ENCODE measurements around the gene DNAH17. TPM values are rescaled to one million over a fixed set of nuclear protein-coding genes. Genes with fewer than 3 reads are reported as not detected.

The DNAH17 gene
- total RNA-seq, 2 donors from 2014 or later = 0.10 TPM; not detected in 1

DNA sequence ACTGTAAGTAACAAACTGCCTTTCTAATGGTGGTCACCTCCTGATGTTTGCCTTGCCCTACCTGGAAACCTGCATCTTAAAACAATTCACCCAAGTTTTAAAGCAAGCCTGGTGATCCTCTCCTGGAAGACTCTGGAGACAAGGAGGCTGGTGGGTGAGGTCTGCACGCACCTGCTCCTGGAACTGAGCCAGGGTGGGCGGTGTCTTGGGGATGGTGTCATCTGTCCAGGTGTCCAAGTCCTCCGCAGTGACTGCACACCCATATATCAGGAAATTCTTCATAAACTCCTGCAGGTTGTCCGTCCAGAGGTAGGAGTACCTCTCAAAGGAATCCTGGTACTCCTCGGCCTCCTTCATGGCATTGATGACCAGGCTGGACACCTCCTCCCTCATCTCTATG lies 44.9 kb downstream of the DNAH17 start:
- DNase-seq (ENCODE audit: low spot score) = peak; percentile 16
- intact Hi-C loops (cut with DNase I) = no loop called here

GRCh38 chr17:78530675-78531074 lies 46.5 kb downstream of the DNAH17 start:
- no peak for DNase-seq (ENCODE audit: low spot score)
- intact Hi-C loops (cut with DNase I) = no loop called here

DNA sequence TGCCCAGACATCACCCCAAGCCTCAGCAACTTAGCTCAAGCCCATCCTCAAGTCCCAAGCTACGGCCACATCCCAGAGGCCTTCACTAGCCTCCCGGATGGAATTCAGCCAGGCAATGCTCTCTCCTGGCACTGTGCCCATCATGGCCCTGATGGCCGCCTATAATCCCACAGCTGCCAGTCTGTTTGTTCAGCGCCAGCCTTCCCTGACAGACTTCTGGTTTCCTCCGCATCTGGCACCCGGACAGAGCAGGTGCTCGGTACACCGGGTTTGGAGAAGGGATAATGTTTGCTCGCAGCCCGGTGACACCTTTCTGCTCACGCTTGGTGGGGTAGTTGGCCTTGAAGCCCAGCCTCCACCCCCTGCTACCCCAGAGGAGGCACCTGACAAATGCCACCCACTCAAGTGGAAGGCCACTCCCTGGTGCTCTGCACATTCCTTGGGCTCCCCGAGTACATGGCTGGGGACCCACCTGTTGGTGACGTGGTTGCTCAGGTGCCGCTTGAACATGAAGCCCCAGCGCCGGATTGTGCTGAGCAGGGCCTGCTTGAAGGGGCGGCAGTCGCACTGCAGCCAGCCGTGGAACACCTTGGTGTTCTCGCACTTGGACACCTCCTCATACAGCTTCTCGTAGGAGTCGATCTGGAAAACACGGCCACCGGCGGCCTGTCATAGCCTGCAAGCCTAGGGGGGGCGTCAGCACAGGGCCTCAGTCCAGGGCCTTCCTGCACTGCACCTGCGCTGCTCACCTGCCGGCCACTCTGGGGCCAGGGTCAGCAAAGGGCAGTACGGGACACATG lies 47.1 kb downstream of the DNAH17 start:
- intact Hi-C loops (cut with DNase I) = no loop called here
- peak; percentile 74 for DNase-seq (ENCODE audit: low spot score)

DNA sequence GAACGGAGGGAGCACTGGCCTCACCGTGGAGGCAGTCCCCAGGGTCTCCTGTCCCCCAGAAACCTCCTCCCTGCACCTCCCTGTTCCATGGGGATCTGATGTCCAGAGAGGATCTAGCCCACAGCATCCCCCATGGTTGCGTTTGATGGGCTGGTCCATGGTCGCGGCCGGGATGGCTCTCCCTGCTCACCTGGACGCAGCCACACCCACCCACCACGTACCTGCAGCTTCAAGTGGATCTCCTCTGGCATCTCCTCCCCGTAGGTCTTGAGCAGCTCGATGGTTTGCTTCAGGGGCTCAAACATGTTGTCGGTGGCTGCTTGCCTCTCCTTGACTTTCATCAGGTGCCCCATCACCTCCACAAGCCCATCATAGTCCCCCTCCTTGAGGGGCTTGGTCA lies 47.9 kb downstream of the DNAH17 start:
- intact Hi-C loops (cut with DNase I) = no loop called here

GRCh38 chr17:78528541-78528940 lies 48.7 kb downstream of the DNAH17 start:
- DNase-seq (ENCODE audit: low spot score) = no peak
- intact Hi-C loops (cut with DNase I) = no loop called here

More for the DNA sequence above, 47.9 kb downstream of the DNAH17 start:
- DNase-seq (ENCODE audit: low spot score) = peak; percentile 48

- no peak for DNase-seq (ENCODE audit: low spot score)
- intact Hi-C loops (cut with DNase I) = no loop called here
Observed at GRCh38 chr17:78527345-78527744, 49.9 kb downstream of the DNAH17 start.

DNA sequence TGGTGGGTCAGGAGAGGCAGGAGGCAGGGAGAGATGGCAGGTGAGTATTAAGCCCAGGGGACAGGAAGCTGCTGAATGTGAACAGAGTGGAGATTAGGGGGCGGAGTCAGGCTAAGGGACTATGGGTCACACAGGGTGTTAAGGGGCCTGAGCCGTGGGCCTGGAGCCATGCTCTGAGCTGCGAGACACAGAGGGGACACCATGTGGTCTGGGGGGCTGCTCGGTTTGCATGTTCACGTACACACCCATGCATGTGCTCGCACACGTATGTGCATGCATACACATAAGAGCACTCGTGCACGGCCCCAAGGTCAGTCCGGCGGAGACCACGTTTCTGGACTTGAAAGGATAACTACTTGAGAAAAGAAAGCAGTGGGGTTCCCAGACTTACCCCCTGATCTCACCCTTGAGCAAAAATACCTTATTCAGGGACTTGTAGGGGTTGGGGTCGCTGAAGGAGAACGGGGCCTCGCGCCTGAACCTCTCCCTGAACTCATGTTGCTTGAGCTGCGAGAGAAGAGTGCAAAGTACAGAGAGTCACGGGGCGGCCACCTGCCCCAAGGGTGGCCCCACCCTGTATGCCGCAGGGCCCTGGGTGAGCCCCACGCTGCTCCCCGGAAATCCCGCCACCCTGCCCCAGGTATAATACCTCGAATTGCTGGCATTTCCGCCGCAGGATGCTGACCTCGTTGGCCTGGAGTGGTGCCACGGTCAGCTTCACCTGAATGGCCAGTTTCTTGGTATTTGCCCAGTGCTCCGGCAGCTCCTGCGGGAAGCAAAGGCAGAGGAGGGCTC lies 50.8 kb downstream of the DNAH17 start:
- intact Hi-C loops (cut with DNase I) = no loop called here
- peak; percentile 79 for DNase-seq (ENCODE audit: low spot score)

GRCh38 chr17:78525511-78526160 lies 51.6 kb downstream of the DNAH17 start:
- intact Hi-C loops (cut with DNase I) = no loop called here
- peak; percentile 57 for DNase-seq (ENCODE audit: low spot score)

DNA sequence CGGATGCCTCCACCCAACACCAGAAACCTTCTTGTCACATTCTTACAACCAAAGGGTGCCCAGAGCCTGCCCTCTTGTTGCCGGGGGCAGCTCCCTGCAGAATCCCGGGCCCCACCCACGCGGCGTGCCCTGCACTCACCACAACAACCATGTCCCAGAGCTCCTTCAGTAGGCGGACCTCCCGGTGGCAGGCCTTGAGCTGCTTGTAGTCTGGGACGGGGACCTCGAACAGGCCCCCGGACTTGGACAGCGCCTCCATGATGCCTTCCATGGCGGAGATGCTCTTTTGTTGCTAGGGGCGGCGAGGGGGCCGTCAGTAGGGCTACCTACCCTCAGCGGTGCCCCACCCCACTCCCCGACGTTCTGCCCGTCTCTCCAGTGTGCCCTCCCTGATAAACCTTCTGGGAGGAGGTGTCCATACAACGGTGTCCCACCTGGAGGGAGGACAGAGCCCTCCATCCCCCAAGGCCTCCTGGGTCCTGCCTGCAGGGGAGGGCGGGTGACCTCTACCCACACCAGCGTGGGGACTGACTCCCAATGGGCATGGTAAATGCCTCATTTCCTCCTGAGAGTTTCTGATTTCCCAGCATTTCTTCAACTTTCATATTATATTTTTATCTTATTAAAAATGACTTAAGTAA lies 52.2 kb downstream of the DNAH17 start:
- DNase-seq (ENCODE audit: low spot score) = peak; percentile 69
- intact Hi-C loops (cut with DNase I) = no loop called here

DNA sequence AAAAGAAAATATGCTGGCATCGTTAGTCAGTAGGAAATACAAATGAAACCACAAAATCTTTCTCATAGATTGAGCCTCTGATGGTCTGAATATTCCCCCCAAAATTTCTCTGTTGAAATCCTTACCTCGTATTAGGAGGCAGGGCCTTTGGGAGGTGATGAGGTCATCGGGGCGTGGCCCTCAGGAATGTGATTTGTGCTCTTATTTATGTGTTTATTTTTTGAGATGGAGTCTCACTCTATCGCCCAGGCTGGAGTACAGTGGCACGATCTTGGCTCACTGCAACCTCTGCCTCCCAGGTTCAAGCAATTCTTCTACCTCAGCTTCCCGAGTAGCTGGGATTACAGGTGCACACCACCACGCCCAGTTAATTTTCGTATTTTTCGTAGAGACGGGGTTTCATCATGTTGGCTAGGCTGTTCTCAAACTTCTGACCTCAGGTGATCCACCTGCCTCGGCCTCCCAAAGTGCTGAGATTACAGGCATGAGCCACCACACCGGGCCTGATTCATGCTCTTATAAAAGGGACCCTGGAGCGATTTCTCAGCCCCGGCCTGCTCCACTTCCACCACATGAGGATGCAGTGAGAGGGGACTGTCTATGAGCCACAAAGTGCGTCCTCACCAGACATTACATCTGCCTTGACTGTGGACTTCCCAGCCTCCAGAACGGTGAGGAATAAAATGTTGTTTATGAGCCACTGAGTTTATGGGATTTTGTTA lies 53.1 kb downstream of the DNAH17 start:
- intact Hi-C loops (cut with DNase I) = no loop called here
- peak; percentile 60 for DNase-seq (ENCODE audit: low spot score)

GRCh38 chr17:78522031-78522809 lies 55.0 kb downstream of the DNAH17 start:
- peak; percentile 74 for DNase-seq (ENCODE audit: low spot score)
- intact Hi-C loops (cut with DNase I) = no loop called here

GRCh38 chr17:78517421-78517820 lies 59.8 kb downstream of the DNAH17 start:
- DNase-seq (ENCODE audit: low spot score) = no peak
- intact Hi-C loops (cut with DNase I) = no loop called here

- intact Hi-C loops (cut with DNase I) = no loop called here
- no peak for DNase-seq (ENCODE audit: low spot score)
Observed at GRCh38 chr17:78515480-78515879, 61.7 kb downstream of the DNAH17 start.

DNA sequence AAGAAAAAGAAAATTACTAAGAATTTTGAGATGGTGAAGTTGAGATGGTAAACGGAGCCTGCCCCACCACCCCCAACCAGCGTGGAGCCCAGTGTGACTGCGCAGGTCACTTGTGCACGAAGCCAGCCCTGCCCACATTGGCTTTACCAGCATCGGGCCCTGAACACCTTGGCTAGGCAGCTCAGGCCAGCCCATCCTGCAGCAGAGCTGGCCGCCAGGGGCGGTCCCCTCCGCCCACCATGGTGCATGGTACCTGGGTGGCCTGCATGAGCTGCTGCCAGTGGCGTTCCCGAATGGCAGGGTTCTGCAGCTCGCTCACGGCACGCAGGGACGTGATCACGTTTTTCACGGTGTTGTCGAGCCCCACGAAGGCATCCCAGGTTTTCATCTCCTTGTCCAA lies 62.7 kb downstream of the DNAH17 start:
- no peak for DNase-seq (ENCODE audit: low spot score)
- intact Hi-C loops (cut with DNase I) = no loop called here

DNA sequence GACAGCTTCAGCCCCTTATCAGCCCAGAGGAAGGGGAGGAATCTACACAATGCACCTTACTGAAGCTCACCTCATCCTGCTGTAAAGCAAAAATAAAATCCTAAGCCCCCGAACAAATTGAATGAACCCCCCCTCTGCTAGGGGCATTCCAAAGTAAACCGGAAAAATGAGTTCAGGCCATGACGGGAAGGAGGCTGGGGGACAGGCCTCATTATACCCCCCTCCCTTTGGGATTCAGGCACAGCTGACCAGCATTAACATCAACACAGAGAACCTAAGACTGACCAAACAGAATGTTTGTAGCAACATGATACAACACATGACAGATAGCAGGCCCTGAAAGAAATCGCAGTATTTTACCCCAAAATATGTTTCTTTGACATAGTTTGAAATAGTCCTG lies 64.2 kb downstream of the DNAH17 start:
- intact Hi-C loops (cut with DNase I) = no loop called here
- DNase-seq (ENCODE audit: low spot score) = no peak

- DNase-seq (ENCODE audit: low spot score) = no peak
- intact Hi-C loops (cut with DNase I) = loop anchor here in 1 of 2 donors (2.0 kb wide), 1 partner anchor 26 kb away; no protein-coding TSS in a partner anchor
Observed at GRCh38 chr17:78510141-78511075, 66.8 kb downstream of the DNAH17 start.

DNA sequence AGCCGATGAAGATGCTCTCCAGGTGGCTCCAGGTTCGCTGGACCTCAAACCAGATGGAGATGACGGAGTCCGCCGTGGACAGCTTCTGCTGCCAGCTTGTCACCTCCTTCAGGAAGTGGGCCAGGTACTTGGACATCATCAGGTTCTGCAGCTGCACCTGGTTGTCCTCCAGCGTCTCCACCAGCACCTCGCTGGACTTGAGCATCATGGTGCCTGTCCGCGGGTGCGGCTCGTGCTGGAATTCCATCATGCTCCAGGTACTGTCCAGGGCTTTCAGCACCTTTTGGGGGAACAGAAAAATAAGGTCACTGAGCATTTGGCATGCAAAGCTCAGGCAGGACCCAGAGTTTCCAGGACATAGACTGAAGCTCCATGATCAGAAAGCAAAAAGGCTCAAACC lies 69.7 kb downstream of the DNAH17 start:
- DNase-seq (ENCODE audit: low spot score) = no peak
- intact Hi-C loops (cut with DNase I) = no loop called here
